ENCODE results near the gene COMMD8. TPM values are rescaled to one million over a fixed set of nuclear protein-coding genes. Genes with fewer than 3 reads are reported as not detected.

COMMD8 gene
- total RNA-seq, 4 donors from 2014 or later, result 9.0 to 13.5 (median 10.5) TPM

GRCh38 chr4:47499700-47500099 is 36.2 kb upstream of the COMMD8 start:
- H3K9me3 ChIP-seq, result no peaks in the 10 kb centered on the region
- TF ChIP-seq EP300 (IDR thresholded peaks at IDR 0.05) (no peak), CTCF (IDR thresholded peaks at IDR 0.05) (no peak), POLR2A (IDR thresholded peaks at IDR 0.05) (no peak)
- H3K4me1 ChIP-seq, result peaks cover 0 to 19% (median 10%) of the 10 kb centered on the region in 4 donors
- WGBS, 2 donors, result 30 to 48% methylated on average over 2 of the region's 2 CpGs
- peaks cover 0 to 4% (median 0%) of the 10 kb centered on the region in 3 donors for H3K36me3 ChIP-seq
- H3K4me3 ChIP-seq, result no peak overlapping the region
- no peaks in the 10 kb centered on the region for H3K27me3 ChIP-seq
- DNase-seq (ENCODE audit: low spot score in 2 of 2), result no peak
- H3K27ac ChIP-seq, result peak overlapping the region in 2 of 4 donors; percentile 8 to 18

GRCh38 chr4:47498899-47499298 is 35.4 kb upstream of the COMMD8 start:
- Histone ChIP-seq H3K4me1 (peaks cover 0 to 21% (median 12%) of the 10 kb centered on the region in 4 donors), H3K27ac (peak overlapping the region in 1 of 4 donors; percentile 8), H3K36me3 (peaks cover 0 to 4% (median 0%) of the 10 kb centered on the region in 3 donors), H3K4me3 (no peak overlapping the region), H3K27me3 (no peaks in the 10 kb centered on the region), H3K9me3 (no peaks in the 10 kb centered on the region)
- 69 to 78% methylated on average over 6 of the region's 6 CpGs for WGBS, 2 donors
- no peak for DNase-seq (ENCODE audit: low spot score in 2 of 2)
- TF ChIP-seq POLR2A (IDR thresholded peaks at IDR 0.05) (no peak), CTCF (IDR thresholded peaks at IDR 0.05) (no peak), EP300 (IDR thresholded peaks at IDR 0.05) (no peak)

GRCh38 chr4:47494124-47494430 is 30.6 kb upstream of the COMMD8 start:
- no peak overlapping the region for H3K27ac ChIP-seq
- peaks cover 0 to 50% (median 6%) of the 10 kb centered on the region in 4 donors for H3K4me1 ChIP-seq
- no peaks in the 10 kb centered on the region for H3K9me3 ChIP-seq
- no peaks in the 10 kb centered on the region for H3K36me3 ChIP-seq
- H3K27me3 ChIP-seq, result no peaks in the 10 kb centered on the region
- 43 to 47% methylated on average over 4 of the region's 4 CpGs for WGBS, 2 donors
- TF ChIP-seq POLR2A (IDR thresholded peaks at IDR 0.05), result no peak
- no peak overlapping the region for H3K4me3 ChIP-seq
- DNase-seq (ENCODE audit: low spot score in 2 of 2), result no peak

- 76 to 80% methylated on average over 3 of the region's 3 CpGs for WGBS, 2 donors
- H3K36me3 ChIP-seq, result peaks cover 0 to 4% (median 0%) of the 10 kb centered on the region in 3 donors
- TF ChIP-seq POLR2A (IDR thresholded peaks at IDR 0.05) (no peak), CTCF (IDR thresholded peaks at IDR 0.05) (no peak), EP300 (IDR thresholded peaks at IDR 0.05) (no peak)
- peaks cover 0 to 50% (median 3%) of the 10 kb centered on the region in 4 donors for H3K4me1 ChIP-seq
- no peak for DNase-seq (ENCODE audit: low spot score in 2 of 2)
- H3K27me3 ChIP-seq, result no peaks in the 10 kb centered on the region
- no peak overlapping the region for H3K27ac ChIP-seq
- no peak overlapping the region for H3K4me3 ChIP-seq
- peaks cover 0 to 4% (median 0%) of the 10 kb centered on the region in 4 donors for H3K9me3 ChIP-seq
These were observed 30.0 kb upstream of the COMMD8 start for GRCh38 chr4:47493238-47494123.

- Histone ChIP-seq H3K4me3 (no peak overlapping the region), H3K36me3 (peaks cover 0 to 4% (median 0%) of the 10 kb centered on the region in 3 donors), H3K4me1 (peaks cover 0 to 56% (median 0%) of the 10 kb centered on the region in 4 donors), H3K27me3 (no peaks in the 10 kb centered on the region), H3K9me3 (peaks cover 0 to 4% (median 0%) of the 10 kb centered on the region in 4 donors), H3K27ac (no peak overlapping the region)
- TF ChIP-seq CTCF (IDR thresholded peaks at IDR 0.05) (peak in 3 of 5 experiments; percentile 13 to 14 (median 13)), EP300 (IDR thresholded peaks at IDR 0.05) (no peak)
- no peak for DNase-seq (ENCODE audit: low spot score in 2 of 2)
- 73 to 74% methylated on average over 4 of the region's 4 CpGs for WGBS, 2 donors
These were observed 27.0 kb upstream of the COMMD8 start for GRCh38 chr4:47490550-47490949.
